ENCODE results near the gene KLHDC8B. TPM values are rescaled to one million over a fixed set of nuclear protein-coding genes. Genes with fewer than 3 reads are reported as not detected.

The KLHDC8B gene
- polyA plus RNA-seq, 3 donors, result 7.5 to 16.7 (median 12.9) TPM

DNA sequence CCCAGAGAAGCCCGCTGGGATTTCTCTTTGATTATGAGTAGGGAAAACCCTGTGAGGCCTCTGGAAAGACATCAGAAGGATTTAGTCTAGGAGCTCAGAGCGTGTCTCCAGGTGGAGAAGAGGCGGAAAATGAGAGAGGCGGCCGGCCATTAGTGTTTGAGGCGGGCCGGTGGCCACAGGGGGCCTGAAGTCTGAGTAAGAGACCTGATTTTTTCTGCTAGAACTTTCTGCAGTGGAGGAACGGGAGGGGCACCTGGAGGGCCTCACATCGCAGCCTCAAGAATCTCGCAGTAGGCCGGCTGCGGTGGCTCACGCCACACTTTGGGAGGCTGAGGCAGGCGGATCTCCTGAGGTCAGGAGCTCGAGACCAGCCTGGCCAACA is 28.5 kb downstream of the KLHDC8B start:
- no peak for DNase-seq
- H3K79me2 ChIP-seq (ENCODE audit: insufficient read depth, low read length), result no peaks in the 10 kb centered on the region
- Mint-ChIP-seq H3K27me3 (ENCODE audit: low read depth in 3 of 3) (peaks cover 7 to 27% (median 18%) of the 10 kb centered on the region in 3 donors), H3K27ac (no peak overlapping the region), H3K9me3 (peaks cover 9 to 25% (median 17%) of the 10 kb centered on the region in 7 donors), H3K4me1 (no peaks in the 10 kb centered on the region), H3K36me3 (peaks cover 0 to 2% of the 10 kb centered on the region in 2 donors), H3K4me3 (peak overlapping the region in 1 of 2 donors; percentile 46)
- no peak overlapping the region for H3K9ac ChIP-seq (ENCODE audit: insufficient read depth, low read length, poor library complexity, severe bottlenecking)
- H3K27ac ChIP-seq (ENCODE audit: low read depth in 1 of 2, low read length in 2 of 2), result no peak overlapping the region
- 95% methylated on average over 14 of the region's 15 CpGs for WGBS (ENCODE audit: insufficient coverage)
- no peaks in the 10 kb centered on the region for H3K4me1 ChIP-seq (ENCODE audit: control insufficient read depth in 1 of 2, insufficient read depth in 2 of 2, low read length in 2 of 2)
- no peaks in the 10 kb centered on the region for H4K20me1 ChIP-seq (ENCODE audit: insufficient read depth, low read length)
- TF ChIP-seq, protein P1, sequence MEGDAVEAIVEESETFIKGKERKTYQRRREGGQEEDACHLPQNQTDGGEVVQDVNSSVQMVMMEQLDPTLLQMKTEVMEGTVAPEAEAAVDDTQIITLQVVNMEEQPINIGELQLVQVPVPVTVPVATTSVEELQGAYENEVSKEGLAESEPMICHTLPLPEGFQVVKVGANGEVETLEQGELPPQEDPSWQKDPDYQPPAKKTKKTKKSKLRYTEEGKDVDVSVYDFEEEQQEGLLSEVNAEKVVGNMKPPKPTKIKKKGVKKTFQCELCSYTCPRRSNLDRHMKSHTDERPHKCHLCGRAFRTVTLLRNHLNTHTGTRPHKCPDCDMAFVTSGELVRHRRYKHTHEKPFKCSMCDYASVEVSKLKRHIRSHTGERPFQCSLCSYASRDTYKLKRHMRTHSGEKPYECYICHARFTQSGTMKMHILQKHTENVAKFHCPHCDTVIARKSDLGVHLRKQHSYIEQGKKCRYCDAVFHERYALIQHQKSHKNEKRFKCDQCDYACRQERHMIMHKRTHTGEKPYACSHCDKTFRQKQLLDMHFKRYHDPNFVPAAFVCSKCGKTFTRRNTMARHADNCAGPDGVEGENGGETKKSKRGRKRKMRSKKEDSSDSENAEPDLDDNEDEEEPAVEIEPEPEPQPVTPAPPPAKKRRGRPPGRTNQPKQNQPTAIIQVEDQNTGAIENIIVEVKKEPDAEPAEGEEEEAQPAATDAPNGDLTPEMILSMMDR (IDR thresholded peaks at IDR 0.05), result no peak
- peaks cover 0 to 15% of the 10 kb centered on the region in 2 donors for H3K27me3 ChIP-seq (ENCODE audit: control insufficient read depth in 2 of 2, insufficient read depth in 2 of 2, low read length in 2 of 2)
- H3K4me3 ChIP-seq (replicated peaks in 1 of 3; ENCODE audit: low read depth in 2 of 3, low read length in 3 of 3), result no peak overlapping the region
- intact Hi-C loops (cut with micrococcal nuclease), result no loop called here
- peaks cover 4 to 13% of the 10 kb centered on the region in 2 donors for H3K9me3 ChIP-seq (replicated peaks in 1 of 2; ENCODE audit: control insufficient read depth in 1 of 2, insufficient read depth in 1 of 2, low read length in 2 of 2)
- no peak overlapping the region for H2AFZ ChIP-seq (ENCODE audit: insufficient read depth, low read depth, low read length, poor library complexity, severe bottlenecking)
- H3K36me3 ChIP-seq (replicated peaks in 1 of 2; ENCODE audit: control insufficient read depth in 1 of 2, insufficient read depth in 2 of 2, low read length in 2 of 2), result no peaks in the 10 kb centered on the region
- H3K4me2 ChIP-seq (replicated peaks; ENCODE audit: extremely low read depth, low read length, poor library complexity, severe bottlenecking), result no peak overlapping the region

DNA sequence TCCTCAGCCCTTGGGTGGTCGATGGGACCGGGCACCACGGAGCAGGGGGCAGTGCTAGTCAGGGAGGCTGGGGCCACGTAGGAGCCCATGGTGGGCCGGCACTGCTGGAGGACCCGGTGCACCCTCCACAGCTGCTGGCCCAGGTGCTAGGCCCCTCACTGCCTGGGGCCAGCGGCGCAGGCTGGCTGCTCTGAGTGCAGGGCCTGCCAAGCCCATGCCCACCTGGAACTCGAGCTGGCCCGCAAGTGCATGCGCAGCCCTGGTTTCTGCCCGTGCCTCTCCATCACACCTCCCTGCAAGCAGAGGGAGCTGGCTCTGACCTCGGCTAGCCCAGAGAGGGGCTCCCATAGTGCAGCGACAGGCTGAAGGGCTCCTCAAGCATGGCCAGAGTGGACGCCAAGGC is 42.1 kb downstream of the KLHDC8B start:
- H3K79me2 ChIP-seq (ENCODE audit: insufficient read depth, low read length), result no peaks in the 10 kb centered on the region
- H3K4me3 ChIP-seq (replicated peaks in 1 of 3; ENCODE audit: low read depth in 2 of 3, low read length in 3 of 3), result no peak overlapping the region
- no peaks in the 10 kb centered on the region for H4K20me1 ChIP-seq (ENCODE audit: insufficient read depth, low read length)
- H3K9ac ChIP-seq (ENCODE audit: insufficient read depth, low read length, poor library complexity, severe bottlenecking), result no peak overlapping the region
- Mint-ChIP-seq H3K27me3 (ENCODE audit: low read depth in 3 of 3) (peaks cover 0 to 3% (median 1%) of the 10 kb centered on the region in 3 donors), H3K9me3 (peaks cover 13 to 29% (median 18%) of the 10 kb centered on the region in 7 donors), H3K27ac (no peak overlapping the region), H3K4me3 (no peak overlapping the region), H3K4me1 (peaks cover 7% of the 10 kb centered on the region), H3K36me3 (peaks cover 0 to 2% of the 10 kb centered on the region in 2 donors)
- WGBS (ENCODE audit: insufficient coverage), result 99% methylated on average over 13 of the region's 15 CpGs
- no peak overlapping the region for H2AFZ ChIP-seq (ENCODE audit: insufficient read depth, low read depth, low read length, poor library complexity, severe bottlenecking)
- no peak overlapping the region for H3K27ac ChIP-seq (ENCODE audit: low read depth in 1 of 2, low read length in 2 of 2)
- no peaks in the 10 kb centered on the region for H3K27me3 ChIP-seq (ENCODE audit: control insufficient read depth in 2 of 2, insufficient read depth in 2 of 2, low read length in 2 of 2)
- TF ChIP-seq, protein P1 (IDR thresholded peaks at IDR 0.05), result no peak
- intact Hi-C loops (cut with micrococcal nuclease), result no loop called here
- no peaks in the 10 kb centered on the region for H3K36me3 ChIP-seq (replicated peaks in 1 of 2; ENCODE audit: control insufficient read depth in 1 of 2, insufficient read depth in 2 of 2, low read length in 2 of 2)
- no peak for DNase-seq
- no peak overlapping the region for H3K4me2 ChIP-seq (replicated peaks; ENCODE audit: extremely low read depth, low read length, poor library complexity, severe bottlenecking)
- H3K4me1 ChIP-seq (ENCODE audit: control insufficient read depth in 1 of 2, insufficient read depth in 2 of 2, low read length in 2 of 2), result peaks cover 2 to 5% of the 10 kb centered on the region in 2 donors
- peaks cover 17 to 18% of the 10 kb centered on the region in 2 donors for H3K9me3 ChIP-seq (replicated peaks in 1 of 2; ENCODE audit: control insufficient read depth in 1 of 2, insufficient read depth in 1 of 2, low read length in 2 of 2)

All from CD14-positive monocyte (primary cell).